T-helper 1 cell treated with Interleukin-12 subunit alpha and Interleukin-12 subunit beta and Interleukin-4 antibody, amounts not matched to agents 30 ng/mL and 1 ng/mL, for 36 hours (primary cell): ENCODE data around the gene IFT52. TPM values are rescaled to one million over a fixed set of nuclear protein-coding genes. Genes with fewer than 3 reads are reported as not detected.
"Not testable (repeated sequence)": the region's sequence is repeated elsewhere in the genome, so short reads cannot be mapped to it uniquely, and the experiment has no call there.

Experiments used
- intact Hi-C: fragments of 100-400 bp; cut with micrococcal nuclease; formaldehyde crosslinking; loops from one replicate; pipeline ENCODE4 v1.15.1; 2024
- total RNA-seq: library from RNA; stranded (reverse); gene quantifications from 2 replicates; pipeline ENCODE4 v1.2.3, GENCODE V29; 2022

IFT52 gene
- total RNA-seq, 1 donor from 2014 or later = 14.9 TPM

DNA sequence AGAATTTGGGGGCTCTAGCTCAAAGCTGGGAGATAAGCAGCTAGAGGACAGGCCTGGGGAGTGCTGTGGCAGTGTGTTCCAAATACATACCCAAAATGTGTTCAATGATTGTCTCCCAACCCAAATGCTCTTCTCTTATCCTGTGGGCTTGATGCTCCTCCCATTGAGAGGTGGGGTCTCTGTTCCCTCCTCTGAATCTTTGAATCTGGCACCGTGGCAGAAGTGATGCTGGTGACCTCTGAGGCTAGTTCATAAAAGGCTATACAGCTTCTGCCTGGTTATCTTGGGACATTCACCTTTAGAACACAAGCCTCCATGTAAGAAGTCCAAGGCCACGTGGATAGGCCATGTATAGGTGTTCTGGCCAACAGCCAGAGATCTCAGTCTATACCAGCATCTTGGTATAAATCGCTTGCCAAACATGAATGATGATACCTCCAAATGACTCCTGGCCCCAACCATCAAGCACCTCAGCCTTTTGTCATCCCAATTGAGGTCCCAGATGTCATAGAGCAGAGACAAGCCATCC lies 60.3 kb downstream of the IFT52 start:
- intact Hi-C loops = no loop called here

DNA sequence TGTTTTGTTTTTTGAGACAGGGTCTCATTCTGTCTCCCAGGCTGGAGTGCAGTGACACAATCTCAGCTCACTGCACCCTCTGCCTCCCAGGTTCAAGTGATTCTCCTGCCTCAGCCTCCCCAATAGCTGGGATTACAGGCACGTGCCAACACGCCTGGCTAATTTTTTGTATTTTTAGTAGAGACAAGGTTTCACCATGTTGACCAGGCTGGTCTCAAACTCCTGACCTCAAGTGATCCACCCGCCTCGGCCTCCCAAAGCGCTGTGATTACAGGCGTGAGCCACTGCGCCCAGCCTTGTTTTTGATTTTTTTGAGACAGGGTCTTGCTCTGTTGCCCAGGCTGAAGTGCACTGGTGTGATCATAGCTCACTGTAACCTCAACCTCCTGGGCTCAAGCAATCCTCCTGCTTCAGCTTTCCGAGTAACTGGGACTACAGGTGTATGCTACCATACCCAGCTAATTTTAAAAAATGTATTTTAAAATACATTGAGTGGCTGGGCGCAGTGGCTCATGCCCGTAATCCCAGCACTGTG lies 61.0 kb downstream of the IFT52 start:
- intact Hi-C loops = not testable (repeated sequence)

DNA sequence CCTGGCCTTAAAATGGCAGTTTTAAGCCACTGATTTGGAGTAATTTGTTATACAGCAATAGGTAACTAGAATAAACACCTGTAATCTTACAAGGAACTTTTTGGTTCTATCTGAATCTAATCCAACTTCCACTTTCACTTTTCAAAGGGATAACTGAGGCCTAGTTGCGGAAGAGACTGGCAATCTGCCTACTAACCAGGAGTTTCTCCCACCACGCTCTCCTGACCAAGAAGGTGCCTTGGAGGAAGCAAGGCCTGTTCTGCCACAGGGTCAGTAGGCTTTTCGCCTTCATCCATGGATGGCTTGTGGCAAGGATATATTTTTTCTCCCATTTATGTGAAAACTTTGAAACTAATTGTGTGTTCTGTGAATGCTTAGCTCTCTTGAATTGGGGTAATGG lies 63.2 kb downstream of the IFT52 start:
- intact Hi-C loops = no loop called here

DNA sequence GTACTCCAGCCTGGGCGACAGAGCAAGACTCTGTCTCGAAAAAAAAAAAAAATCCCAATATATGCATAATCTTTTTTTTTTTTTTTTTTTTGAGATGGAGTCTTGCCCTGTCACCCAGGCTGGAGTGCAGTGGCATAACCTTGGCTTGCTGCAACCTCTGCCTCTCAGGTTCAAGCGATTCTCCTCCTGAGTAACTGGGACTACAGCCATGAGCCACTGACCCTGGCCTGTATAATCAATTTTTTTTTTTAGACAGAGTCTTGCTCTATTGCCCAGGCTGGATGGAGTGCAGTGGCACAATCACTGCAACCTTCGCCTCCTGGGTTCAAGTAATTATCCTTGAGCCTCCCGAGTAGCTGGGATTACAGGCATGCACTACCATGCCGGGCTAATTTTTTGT lies 64.4 kb downstream of the IFT52 start:
- intact Hi-C loops = not testable (repeated sequence)

DNA sequence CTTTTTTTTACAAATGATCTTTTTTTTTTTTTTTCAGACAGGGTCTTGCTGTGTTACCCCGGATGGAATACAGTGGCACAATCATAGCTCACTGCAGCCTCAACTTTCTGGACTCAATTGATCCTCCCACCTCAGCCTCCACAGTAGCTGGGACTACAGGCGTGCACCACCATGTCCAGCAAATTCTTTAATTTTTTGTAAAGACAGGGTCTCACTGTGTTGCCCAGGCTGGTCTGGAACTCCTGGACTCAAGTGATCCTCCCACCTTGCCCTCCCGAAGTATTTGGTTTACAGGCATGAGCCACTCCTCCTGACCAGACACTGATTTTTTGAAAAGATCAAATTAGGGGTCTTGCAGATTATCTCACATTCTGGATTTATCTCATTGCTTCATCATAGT lies 65.2 kb downstream of the IFT52 start:
- intact Hi-C loops = no loop called here

DNA sequence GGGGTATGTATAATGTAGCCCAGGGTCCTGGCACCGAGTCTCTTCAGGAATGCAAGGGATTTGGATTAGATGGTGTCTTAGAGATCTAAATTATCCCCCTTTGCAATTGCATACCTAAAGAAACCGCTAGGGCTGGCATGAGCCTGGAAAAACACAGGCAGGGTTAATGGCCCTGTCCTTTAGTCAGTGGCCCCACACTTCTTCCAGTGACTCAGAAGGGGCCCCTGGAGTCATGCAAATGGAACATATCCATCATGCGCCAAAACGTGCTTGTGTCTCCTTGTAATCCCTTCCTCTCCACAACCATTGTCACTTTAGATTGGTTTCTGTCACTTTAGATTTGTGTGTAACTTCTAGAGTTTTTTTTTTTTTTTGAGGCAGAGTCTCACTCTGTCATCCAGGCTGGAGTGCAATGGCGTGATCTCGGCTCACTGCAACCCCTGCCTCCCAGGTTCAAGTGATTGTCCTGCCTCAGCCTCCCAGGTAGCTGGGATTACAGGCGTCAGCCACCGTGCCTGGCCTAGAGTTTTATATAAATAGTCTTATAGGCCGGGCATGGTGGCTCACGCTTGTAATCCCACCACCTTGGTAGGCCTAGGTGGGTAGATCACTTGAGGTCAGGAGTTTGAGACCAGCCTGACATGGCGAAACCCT lies 67.5 kb downstream of the IFT52 start:
- intact Hi-C loops = no loop called here

DNA sequence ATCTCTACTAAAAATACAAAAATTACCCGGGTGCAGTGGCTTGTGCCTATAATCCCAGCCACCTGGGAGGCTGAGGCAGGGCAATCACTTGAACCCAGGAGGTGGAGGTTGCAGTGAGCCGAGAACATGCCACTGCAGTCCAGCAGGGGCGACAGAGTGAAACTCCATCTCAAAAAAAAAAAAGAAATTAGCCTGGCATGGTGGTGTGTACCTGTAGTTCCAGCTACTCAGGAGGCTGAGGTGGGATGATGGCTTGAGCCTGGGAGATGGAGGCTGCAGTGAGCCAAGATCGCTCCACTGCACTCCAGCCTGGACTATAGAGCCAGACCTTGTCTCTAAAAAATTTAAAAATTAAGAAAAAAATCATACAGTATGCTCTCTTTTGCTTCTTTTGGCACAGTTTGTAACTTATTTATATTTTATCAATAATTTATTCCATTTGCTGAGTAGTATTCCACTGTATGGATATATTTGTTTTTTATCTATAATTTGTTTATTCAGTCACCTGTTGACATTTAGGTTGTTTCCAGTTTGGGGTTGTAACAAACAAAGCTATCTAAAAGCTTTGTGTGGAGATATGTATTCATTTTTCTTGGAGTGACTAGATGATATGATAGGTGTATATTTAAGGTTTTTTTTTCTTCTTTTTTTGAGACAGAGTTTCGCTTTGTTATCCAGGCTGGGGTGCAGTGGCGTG lies 68.1 kb downstream of the IFT52 start:
- intact Hi-C loops = no loop called here

DNA sequence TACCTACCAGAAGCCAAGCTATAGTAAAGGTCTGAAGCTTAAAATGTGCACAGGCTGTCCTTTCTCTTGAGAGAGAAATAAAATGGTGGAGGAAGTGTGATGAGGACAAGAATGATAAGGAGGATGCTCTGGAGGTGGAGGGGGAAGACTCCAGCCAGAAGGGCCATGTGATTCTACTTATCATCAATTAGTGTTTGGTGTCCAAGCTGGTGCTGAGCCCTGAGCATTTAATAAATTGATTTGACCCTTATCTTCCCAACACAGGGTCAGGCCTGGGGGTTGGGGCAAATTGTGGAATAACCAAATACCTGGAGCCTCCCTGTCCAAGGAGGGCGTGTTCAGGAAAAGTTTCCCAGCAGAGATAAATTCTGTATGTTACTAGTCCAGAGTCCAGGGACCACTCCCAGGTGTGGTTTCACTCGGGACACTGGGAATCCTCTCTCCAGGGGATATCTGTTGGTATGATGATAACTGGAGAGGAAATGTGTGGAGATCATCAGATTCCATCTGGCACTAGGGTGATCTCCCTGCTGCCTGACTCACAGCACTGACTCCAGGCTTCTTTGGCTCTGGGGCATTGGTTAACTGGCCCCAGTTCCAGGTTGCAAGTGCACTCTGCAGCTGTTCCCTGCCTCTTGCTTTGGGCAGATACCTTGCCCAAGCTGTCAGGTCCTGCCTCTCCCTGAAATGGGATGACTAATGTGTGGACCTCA lies 72.4 kb downstream of the IFT52 start:
- intact Hi-C loops = no loop called here

DNA sequence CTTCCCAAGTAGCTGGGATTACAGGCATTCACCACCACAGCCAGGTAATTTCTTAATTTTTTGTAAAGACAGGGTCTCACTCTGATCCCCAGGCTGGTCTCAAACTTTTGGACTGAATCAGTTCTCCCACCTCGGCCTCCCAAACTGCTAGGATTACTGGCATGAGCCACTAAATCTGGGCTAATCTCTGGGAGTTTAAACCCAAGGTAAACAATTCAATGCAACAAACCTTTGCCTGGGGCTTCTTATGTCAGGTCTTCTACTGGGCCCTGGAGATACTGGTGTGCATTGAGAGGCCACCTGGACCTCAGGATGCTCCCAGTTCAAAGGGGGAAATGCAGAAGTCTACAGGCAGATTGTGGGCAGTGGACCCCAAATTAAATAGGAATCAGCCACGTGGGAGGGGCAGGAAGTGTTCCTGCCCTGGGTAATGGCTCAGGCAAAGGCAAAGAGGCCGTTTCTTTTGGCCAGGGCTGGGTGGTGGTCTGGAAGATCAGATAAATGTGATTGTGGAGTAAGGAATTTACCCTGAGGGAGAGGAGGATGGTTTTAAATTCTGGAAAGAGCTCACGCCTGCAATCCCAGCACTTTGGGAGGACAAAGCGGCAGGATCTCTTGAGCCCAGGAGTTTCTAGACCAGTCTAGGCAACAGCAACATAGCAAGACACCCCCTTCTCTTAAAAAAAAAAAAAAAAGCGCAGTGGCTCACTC lies 74.9 kb downstream of the IFT52 start:
- intact Hi-C loops = loop anchor here (1.0 to 5.0 kb wide), 6 partner anchors 57 to 1071 kb away; no protein-coding TSS in a partner anchor

DNA sequence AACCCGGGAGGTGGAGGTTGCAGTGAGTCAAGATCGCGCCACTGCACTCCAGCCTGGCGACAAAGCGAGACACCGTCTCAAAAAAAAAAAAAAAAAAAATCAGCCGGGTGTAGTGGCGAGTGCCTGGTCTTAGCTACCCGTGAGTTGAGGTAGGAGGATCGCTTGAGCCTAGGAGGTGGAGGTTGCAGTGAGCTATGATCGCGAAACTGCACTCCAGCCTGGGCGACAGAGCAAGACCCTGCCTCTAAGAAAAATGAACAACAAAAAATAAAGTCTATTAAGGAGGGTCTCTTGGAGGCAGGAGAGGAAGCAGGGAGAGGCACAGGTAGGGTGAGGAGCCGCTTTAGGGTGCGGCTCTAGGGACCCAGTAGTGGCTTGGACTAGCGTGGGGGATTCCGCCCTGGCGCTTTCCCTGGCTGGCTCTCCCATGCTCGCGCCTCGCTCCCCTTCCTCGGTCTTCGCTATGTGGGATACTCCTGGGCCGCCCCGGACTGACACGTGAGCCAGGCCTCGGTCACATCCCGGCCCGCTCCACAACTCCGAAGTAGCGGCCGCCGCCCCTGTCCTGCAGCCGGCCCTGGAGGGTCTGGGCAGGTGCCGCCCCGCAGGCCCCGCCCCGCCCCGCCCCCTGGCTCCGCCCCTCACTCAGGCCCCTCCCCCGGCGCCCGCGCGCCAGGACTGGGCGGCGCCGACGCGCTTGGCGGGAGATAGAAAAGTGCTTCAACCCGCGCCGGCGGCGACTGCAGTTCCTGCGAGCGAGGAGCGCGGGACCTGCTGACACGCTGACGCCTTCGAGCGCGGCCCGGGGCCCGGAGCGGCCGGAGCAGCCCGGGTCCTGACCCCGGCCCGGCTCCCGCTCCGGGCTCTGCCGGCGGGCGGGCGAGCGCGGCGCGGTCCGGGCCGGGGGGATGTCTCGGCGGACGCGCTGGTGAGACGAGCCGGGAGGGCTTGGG lies 75.9 kb downstream of the IFT52 start, which contains the start of gene MYBL2:
Gene MYBL2, plus strand, starts transcription at position 739 of the 953 bp plus-strand sequence. Its CDS starts 170 bp downstream, at position 909.
- intact Hi-C loops = loop anchor here (1.0 to 5.0 kb wide), 8 partner anchors 56 to 1070 kb away; partner anchors contain the start of genes IFT52 and SRSF6

DNA sequence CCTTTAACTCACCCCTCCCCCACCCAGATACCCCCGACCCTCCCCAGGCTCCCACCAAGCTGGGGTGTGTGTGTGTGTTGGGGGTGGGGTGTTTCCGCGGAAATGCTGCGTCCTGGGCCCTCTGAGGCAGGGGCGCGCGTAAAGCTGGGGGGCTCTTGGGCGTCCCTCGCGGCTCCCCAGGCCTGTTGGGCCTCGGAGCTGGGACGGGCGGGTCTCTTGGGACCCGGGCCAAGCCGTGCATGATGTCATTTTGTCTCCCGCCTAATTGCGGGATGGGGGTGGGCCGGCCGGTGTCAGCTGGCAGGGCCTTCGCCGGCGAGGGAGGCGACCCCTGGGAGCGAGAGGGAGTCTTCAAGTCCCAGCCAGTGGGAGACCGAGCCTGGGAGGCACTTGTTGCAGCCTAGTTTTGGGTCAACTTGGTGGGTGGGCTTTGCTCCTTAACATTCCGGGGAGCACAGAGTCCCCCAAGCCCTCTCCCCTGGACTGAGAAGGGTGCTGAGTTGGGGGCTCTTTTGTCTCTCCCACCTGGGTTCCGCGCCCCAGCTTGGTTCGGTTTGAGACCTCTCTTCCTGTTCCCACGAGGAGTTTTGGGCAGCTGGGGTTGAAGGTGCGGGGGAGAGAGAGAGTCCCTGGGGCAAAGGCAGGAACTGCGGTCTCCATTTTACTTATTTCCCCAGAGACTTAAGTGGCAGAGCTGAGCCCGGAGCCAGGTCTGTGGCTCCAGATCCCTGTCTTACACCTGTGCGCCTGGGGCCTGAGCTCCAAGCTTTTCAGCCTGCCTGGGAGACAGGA lies 76.8 kb downstream of the IFT52 start:
- intact Hi-C loops = loop anchor here (1.0 to 5.0 kb wide), 6 partner anchors 55 to 1069 kb away; partner anchors contain the start of genes IFT52 and SRSF6

DNA sequence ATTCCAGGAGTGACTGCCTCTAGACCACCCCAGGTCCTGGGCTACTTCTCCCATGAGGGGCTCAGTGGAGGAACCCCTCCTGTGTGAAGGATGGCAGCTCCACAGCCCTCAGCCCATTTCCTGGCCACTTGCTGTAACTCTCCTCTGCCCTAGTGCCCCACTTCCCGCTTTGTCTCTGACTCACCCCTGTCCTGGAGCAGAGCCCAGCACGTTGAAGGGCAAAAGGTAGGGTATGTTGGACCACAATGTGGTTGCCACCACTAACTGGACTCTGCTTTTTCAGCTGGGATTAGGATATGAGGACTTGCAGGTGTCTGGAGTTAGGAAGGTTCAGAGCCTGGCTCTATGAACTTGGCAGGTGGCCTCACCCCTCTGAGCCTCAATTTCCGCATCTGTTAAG lies 78.6 kb downstream of the IFT52 start:
- intact Hi-C loops = loop anchor here (5.0 kb wide), 1 partner anchor 403 kb away; no protein-coding TSS in a partner anchor

DNA sequence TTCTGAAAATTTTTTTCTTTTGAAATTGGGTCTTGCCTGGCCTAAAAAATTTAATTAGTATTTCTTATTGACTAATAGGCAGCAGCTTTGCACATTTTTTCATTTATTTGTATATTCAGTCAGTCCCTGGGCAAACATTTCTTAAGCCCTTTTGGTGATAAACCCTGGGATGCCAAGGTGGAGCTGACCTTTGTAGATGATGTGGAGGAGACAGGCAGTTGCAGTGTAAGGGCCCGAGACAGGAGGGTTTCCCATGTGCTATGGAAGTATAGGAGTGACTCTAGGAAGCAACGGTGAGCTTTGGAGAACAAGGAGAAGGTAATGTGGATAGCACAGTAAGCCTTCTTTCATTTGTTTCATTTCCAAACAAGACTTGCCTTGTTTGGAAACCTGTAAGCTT lies 79.7 kb downstream of the IFT52 start:
- intact Hi-C loops = no loop called here

DNA sequence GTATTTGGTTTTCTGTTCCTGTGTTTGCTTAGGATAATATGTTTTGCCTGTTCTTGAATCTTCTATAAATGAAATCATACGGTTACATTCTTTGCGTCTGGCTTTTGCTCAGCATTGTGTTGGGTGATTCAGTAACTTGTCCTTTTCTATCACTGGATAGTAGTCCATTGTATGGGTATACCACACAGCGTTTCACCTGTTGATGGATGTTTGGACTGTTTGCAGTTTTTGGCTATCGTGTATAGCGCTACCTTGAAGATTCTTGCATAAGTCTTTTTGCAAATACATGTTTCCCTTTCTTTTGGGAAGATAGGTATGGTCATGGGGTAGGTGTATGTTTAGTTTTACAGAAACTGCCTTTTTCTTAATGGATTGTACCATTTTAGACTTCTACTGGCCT lies 85.6 kb downstream of the IFT52 start:
- intact Hi-C loops = no loop called here

DNA sequence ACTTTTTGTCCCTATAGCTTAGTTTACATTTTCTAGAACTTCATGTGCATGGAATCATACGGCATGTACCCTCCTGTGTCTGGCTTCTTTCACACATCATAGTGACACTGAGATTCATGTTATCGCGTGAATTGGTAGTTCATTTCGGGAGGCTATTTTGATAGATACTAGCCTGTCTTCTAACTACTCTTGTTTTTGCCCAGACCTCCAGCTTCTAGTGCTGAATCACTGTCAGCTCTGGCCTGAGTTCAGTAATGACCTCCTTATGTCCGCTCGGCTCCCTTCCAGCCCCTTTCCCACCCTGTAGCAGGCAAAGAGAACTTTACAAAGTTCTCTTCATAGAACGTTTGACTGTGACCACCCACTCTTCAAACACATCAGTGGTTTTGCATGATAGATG lies 90.2 kb downstream of the IFT52 start:
- intact Hi-C loops = loop anchor here (1.0 kb wide), 1 partner anchor 44 kb away; no protein-coding TSS in a partner anchor

DNA sequence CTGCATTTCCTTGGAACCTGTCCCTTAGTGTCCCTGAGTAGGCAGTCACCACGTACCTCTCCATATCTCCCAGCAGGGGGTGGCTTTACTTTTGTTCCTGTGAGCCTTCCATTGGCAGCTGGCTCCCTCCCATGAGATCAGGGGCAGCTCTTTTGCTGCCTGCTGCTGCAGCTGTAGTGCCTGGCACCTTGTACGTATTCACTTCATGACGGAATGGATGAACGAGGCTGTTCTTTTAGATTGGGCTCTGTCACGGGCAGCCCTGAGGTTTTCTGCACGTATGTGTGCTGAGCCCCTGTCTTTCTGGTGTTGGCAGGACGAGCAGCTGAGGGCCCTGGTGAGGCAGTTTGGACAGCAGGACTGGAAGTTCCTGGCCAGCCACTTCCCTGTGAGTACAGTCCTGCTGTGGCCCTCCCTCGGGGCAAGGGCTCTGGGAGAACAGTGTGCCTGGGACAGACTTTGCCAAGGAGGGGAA lies 90.8 kb downstream of the IFT52 start:
- intact Hi-C loops = no loop called here

DNA sequence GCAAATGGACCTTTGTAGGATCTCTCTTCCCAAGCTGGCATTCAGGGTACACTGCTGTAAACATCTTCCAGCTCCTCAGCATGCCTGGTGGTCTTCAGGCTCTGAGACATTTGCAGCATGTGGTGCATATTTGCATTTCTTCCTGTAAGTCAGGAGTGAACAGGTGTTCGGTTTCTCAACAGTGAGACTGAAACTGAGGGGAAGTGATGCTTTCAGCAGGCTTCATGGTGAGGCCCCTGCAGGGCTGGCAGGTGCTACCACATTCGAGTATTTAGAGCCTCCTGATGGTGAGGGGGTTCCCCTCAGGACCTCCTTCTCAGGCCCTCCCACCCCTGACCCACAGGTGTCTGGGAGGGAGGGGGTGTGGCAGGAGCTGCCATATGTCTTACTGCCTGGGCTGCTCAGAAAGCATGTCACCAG lies 91.3 kb downstream of the IFT52 start:
- intact Hi-C loops = no loop called here

DNA sequence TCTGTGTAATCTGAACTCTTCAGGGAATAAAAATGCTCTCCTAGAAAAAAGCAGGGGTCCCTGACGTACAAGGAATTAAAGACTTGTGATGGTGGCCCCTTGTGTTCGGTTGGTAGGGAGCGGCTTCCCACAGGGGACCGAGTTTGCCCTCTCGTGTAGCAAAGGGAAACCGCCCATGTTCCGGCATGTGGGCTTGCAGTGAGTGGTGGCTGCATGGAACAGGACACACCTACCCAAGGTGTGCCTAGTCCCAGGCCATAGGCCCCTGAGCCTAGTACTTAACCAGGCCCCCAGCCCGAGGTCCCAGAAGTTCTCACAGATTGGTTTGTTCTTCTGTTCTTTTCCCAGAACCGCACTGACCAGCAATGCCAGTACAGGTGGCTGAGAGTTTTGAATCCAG lies 91.7 kb downstream of the IFT52 start:
- intact Hi-C loops = no loop called here

DNA sequence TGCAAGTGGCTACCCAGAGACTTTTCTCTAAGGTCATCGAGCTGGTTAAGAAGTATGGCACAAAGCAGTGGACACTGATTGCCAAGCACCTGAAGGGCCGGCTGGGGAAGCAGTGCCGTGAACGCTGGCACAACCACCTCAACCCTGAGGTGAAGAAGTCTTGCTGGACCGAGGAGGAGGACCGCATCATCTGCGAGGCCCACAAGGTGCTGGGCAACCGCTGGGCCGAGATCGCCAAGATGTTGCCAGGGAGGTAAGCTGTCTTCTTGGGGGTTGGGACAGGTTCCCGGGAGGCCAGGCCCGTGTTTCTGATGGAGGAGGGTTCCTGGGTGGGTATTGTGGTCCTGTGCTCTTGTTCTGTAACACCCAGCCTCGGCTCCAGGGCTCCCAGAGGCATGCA lies 96.1 kb downstream of the IFT52 start:
- intact Hi-C loops = no loop called here
